HG03469 (cell line): ENCODE results near the gene YWHAG.
"Not testable (repeated sequence)": the region's sequence is repeated elsewhere in the genome, so short reads cannot be mapped to it uniquely, and the experiment has no call there.

Experiments used
- ATAC-seq: cut with Tn5 transposase; IDR thresholded peaks from one replicate; pipeline ENCODE4 v1.9.1; 2021; ENCODE audit warnings: mild to moderate bottlenecking, moderate library complexity, moderate number of reproducible peaks; ENCODE audit not compliant: unreplicated experiment

YWHAG gene

DNA sequence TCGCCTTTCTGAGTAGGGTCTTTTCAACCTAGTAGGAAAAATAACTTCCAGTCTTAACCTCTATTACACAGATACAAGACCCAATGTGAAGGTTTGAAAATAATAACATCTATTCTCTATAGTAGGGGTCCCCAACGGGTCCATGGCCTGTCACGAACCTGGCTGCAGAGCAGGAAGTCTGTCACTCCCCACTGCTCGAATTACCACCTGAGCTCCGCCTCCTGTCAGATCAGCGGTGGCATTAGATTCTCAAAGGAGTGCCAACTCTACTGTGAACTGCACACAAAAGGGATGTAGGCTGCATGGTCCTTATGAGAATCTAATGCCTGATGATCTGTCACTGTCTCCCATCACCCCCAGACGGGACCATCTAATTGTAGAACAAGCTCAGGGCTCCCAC, 7.4 kb downstream of the YWHAG start:
- ATAC-seq = no peak

DNA sequence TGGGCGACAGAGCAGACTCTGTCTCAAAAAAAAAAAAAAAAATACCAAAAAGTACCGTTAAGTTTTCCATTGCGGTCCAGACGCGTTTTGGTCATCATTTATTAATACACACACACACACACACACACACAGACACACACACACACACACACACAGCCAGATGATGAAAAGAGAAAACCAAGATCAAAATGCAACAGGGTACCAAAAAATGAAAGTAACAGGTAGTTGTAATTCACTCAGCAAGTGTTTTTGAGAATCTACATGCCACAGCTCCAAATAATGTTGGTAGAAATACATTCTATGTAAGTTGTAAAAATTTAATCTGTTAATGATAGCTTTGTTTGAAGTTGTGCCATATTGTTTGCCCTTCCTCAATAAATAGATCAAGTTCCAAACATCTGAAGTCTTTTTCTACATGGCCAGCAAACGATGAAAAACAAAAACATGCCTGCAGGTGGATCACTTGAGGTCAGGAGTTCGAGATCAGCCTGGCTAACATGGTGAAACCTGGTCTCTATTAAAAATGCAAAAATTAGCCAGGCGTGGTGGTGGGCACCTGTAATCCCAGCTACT, 9.4 kb downstream of the YWHAG start:
- ATAC-seq = no peak

DNA sequence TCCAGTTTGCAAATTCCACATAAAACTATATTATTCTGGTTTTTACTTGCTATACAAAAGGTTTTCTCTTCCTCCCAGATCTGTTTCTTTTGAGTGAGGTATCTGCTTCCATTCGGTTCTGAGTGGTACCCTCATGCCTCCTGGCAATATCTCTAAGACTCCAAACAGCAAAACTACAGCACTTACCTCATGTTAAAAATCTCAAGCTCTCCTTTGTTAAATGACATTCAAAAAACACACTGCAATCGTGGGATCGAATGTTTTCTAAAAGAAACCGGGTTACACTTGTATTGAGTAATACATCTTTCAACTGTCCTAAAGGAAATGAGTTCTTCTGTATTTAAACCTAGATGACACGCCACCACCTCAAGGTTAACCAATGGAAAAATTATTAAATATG, 11.1 kb downstream of the YWHAG start:
- no peak for ATAC-seq

DNA sequence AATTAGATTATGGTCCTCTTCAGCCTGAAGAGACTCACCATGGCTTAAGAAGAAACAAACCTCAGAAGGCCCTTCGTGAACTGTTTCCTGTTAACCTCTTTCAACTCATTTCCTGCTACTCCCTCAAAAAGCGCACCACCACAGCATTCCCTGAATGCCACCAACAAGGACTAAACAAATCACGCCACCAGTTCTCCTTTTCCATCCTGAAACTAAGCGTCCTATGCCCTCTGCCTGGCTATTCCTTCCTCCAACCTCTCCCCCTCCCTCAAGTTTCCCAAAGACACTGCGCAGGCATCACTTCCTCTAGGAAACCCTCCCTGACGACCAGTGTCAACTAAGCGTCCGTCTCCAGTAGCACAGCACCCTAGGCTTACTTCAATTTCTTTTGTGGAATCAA, 12.0 kb downstream of the YWHAG start:
- no peak for ATAC-seq

DNA sequence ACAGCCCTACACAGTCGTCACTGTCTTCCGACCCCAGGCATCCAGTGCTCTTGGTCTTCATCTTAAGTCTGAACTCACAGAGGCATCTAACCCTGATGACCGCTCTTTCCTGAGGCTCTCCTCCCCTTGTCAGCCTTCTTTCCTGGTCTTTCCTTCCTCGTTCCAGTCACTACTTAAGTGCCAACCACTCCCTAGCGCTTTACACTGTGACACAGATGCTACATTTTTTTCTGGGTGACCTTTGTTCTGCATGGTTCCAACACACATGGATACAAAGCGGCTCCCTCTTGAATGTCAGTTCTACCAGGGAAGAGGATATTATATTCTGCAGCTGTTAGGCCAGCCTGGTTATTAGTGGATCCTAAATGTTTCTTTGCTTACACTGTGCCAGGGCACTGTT, 12.7 kb downstream of the YWHAG start:
- no peak for ATAC-seq

DNA sequence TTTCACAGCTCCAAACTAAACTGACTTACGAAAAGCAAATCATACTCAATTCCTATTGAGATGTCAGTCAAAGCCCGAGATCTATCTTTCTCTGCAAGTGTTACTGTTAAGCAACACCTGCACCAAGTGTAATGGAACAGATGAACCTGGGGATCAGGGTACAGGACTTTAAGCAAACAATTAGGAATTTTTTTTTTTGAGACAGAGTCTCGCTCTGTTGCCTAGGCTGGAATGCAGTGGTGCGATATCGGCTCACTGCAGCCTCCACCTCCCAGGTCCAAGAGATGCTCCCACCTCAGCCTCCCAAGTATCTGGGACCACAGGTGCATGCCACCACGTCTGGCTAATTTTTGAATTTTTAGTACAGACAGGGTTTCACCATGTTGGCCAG, 14.9 kb downstream of the YWHAG start:
- ATAC-seq = no peak

DNA sequence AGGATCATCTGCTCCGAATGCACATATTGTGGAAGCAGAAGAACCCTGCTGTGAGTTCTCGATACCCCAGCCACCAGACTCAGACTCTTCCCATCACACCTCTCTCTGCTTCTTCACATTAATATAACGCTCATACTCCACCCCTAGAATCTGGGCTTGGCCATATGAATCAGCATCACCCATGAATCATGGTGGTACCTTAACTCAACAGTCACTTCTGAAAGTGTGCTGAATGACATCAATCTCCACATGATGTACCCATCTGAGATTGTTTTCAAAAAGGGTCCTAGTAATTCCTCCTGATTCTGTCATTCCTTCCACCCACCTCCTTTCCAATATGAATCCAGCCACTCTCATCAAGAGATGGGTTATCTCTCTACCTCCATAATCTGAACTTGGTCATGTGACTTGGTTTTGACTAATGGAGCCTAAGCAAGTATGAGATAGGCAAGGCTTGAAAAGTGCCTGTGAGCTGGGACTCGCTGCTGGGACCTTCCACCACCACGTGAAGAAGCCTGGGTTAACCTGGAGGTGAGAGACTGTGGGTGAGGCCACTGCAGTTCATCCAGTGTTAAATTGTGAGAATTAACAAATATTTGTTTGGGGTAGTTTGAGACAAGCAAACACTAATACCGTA, 15.4 kb downstream of the YWHAG start:
- ATAC-seq = no peak

DNA sequence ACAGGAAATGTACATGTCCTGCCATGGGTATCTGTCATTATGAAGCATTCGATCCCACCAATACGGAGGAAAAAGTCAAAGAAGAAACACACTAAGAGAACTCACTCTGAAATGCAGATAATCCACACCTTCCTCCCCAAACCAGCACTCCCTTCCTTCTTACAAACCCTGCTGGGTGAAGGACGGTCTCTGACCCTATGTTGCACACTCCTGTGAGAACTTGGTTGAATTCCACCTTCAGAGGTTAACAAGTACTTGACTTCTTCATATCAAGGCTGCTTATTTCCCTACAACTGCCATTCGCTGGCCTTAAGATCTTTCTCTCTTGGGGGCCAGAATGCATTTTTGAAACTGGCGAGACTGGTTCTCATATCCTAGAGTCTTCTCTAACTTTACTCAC, 16.6 kb downstream of the YWHAG start:
- ATAC-seq = no peak

DNA sequence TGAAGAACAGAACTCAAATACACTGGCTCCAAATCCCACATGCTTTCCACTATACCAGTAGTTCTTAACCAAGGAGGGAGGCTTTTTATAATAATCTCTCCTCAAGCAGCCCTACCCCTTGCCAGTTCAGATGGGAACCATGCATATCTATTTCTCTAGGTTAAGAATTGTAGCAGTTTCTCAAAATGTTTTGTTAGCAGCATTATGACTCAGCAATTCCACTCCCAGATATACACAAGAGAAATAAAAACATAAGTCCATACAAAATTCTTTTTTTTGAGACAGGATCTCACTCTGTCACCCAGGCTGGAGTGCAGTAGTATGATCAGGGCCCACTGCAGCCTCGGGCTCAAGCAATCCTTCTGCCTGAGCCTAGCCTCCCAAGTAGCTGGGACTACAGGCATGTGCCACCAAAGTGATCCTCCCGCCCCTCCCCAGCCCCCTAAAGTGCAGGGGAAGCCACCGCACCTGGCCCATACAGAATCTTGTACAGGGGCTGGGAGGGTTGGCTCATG, 18.1 kb downstream of the YWHAG start:
- no peak for ATAC-seq

DNA sequence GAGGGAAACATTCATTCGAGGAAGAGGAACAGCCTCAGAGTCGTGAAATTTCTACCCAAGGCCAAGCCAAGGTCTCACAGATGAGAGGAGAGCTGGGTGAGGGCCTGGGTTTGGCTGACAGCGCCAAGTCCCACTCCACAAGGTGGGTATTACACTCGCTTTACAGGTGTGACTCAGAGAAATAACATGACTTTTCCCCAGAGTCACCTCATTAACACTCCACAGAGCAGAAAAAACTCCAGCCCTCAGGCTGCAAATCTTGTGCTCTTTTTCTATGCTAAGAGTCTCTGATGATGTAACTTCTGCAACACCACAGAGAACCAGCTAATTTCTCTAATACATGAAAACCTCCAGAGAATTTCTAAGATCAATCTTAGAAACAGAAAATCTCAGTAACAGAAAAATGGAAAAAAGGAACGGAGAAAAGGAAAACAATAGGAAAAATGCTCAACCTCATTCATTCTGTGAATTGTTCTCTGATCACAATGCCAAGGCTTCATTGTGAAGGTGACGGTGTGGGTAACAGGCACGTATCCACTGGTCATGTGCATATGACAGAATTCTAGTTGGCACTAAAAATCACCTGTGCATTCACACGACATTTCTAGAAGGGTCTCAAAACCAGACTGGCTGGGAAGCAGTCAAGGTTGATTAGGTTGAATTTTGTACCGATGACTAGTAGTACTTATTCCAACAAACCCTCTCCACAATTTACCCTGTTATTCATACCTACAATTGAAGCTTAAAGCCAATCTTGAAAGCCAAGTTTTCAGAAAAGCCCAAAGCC, 20.3 kb downstream of the YWHAG start:
- no peak for ATAC-seq

DNA sequence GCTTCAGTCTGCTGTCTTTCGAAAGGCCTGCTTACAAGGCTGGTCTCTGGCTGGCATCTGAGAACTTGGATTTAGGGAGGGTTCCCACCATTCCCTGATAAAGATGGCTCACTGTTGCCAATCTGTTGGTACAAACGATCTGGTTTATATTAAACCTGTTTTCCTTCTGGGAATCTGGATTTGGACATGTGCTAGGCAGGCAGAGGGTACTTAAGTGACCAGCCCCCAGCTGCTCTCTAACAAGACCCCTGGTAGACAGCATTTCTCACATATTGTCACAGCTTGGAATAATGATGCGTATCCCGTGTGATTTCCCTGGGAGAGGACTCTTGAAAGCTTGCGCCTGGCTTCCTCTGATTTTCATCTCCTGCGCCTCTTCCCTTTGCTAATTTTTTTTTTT, 21.6 kb downstream of the YWHAG start:
- no peak for ATAC-seq

DNA sequence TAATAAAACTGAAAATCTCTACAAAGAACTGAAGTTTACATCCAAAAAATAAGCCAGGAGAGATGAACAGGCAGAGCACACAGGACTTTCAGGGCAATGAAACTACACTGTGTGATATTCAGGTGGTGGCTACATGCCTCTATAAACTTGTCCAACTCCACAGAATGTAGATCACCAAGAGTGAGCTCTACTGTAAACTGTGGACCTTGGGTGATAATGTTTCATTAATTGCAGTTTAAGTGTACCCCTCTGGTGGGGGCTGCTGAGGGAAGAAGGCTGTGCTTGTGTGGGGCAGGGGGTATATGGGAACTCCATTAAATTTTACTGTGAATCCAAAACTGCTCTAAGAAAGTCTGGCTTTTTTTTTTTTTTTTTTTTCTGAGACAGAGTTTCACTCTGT, 22.7 kb downstream of the YWHAG start:
- no peak for ATAC-seq

DNA sequence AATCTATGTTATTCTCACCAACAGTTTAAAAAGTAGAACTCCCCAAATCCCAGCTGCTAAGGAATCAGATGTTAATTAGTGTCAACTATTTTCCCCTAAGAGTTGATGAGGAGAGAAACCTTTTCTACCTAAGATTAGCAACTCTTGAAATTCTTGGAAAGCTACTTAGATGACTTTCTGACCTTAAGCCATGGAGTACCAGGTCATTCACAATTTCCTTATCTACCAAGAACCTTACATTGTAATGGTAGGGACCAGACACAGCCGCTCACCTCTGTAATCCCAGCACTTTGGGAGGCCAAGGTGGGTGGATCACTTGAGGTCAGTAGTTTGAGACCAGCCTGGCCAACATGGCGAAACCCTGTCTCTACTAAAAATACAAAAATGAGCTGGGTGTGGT, 23.4 kb downstream of the YWHAG start:
- not testable (repeated sequence) for ATAC-seq

DNA sequence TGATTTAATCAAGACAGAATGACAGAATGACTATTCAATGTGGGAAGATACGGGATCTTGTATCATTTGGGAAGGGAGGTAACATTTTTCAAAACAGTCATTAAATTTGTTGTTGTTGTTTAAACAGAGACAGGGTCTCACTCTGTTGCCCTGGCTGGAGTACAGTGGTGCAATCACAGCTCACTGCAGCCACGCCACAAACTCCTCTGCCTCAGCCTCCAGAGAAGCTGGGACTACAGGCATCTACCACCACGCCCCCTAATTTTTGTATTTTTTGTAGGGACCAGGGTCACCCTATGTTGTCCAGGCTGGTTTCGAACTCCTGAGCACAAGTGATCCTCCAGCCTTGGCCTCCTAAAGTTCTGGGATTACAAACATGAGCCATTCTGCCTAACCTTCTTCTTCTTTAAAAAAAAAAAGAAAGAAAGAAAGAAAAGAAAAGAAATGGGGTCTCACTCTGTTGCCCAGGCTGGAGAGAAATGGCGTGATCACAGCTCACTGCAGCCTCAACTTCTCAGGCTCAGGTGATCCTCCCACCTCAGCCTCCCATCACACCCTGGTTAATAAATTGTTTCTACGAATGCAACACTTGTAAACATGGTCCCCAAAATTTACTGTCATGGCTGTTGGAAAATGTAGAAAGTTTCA, 24.3 kb downstream of the YWHAG start:
- no peak for ATAC-seq

DNA sequence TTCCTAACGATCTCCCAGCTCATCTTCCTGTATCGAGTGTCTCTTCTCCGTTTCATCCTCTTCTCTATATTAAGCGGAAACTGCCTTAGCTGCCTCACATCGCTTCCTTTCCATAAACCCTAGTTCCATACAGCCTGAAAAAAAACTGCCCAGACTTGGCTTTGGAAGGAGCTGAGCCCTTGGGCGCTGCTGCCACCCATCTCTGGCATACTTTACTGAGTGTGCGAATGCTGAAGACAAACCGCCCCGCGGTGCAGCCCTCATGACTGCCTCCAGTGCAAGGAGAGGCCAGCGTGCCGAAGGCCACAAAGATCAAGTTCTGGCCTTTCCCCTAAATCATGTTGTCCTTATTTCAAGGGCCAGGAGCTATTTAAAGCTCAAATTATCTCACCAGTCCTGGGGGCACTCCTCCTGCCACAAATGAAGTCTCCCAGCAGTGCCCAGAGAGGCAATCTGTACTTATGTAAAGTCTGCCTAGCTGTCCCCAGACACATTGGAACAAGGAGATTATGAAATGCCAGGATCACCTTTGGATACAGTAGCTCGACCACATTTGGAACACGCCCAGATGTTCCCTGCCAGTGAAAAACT, 25.2 kb downstream of the YWHAG start:
- no peak for ATAC-seq

DNA sequence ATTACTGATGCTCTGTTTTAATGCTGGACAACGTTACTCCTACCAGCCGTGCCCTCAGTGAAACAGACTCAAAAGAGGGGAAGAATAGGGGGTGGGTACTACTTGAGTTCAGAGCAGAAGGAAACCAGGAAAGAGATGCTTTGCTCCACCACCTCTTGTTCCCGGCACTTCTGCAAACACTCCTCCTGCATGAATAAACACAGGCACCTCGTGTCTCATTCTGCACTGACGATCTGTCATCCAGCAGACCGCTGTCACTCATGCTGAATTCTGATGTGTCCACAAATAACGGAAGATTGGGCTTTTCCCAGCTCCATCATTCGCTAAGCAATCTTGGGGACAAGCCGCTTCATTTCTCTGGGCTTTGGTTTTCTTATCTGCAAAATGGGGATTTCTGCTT, 26.7 kb downstream of the YWHAG start:
- ATAC-seq = no peak

DNA sequence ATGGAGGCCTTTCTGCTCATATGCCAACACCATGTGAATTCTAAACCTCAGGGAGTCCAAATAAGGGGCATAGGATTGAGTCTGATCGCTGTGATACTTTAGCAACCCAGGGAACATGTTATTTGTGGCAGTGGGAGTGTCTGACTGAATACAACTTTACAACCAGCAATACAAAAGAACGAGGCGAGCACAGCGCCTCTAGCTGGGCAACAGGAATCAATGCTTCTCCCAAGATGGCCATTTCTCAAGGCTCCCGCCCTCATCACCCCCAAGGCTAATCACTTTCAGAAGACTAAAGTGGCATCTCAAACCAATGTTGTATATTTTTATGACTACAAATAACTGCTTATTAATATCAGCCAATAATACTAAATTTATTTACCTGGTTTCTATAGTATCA, 28.1 kb downstream of the YWHAG start:
- ATAC-seq = no peak

DNA sequence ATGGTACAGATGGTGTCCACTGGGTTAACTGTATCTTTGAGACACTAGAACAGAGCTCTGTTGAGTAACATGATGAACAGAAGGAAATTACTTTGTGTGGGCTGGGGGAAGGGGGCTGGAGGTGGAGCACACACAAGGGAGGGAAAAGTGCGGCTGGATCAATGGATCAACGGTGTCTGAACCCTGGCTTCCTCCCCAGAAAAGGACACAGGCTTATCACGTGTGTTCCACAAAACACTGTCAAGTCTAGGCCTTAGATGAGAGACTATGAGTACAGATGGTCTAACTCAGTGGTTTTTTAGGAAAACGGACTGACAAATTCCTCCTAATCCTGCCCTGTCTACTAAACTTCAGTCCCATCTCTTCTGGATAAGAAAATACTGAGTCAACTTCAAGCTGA, 28.5 kb downstream of the YWHAG start:
- ATAC-seq = no peak

DNA sequence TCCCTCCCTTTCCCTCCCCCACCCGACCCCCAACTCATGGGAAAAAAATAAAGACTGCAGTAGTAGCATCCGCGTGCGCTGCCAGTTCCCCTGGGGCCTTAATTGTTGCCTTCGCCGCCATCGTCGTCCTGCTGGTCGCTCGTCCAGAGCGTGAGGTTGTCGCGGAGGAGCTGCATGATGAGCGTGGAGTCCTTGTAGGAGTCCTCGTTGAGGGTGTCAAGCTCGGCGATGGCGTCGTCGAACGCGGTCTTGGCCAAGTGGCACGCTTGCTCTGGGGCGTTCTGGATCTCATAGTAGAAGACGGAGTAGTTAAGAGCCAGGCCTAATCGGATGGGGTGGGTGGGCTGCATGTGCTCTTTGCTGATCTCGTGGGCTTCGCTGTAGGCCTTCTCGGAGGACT, 29.3 kb downstream of the YWHAG start:
- no peak for ATAC-seq

DNA sequence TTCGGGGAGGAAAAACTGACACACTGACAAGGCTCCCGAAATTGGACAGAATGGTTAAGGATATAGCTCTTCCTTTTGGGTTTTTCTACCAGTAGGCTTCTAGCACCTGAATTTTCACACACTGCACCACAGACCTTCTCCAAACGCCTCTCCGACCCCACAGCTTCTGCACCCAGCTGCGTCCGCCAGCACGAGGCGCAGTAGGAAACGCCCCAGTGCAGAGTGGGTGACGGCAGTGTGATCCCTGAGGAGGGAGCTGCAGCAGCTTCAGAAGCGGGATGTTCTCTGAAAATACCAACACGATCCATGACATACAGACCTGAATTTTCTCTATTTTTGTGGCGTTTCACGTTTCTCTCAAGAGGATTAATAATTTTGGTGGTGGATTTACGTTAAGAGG, 30.4 kb downstream of the YWHAG start:
- ATAC-seq = no peak

DNA sequence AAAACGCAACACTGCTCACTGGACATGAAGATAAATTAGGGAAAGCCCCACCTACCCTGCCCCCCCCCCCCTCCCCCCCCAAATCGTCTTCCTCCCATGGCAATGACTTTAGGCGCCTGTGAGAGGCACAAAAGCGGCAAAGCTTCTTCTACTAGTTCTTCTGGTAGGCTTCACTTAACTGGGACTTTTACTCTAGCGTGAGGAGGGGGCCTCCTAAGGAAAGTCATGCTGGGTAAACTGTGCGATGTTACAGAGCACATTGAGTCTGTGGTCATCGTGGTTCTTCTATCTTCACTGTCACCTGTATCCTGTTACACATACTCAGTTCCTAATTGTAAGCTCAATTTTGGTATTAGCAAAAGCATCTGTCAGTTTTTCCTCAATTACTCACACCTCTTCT, 31.2 kb downstream of the YWHAG start:
- no peak for ATAC-seq
